ENCODE measurements around the gene PSMC4. TPM values are rescaled to one million over a fixed set of nuclear protein-coding genes. Genes with fewer than 3 reads are reported as not detected.

PSMC4 gene
- polyA plus RNA-seq, 3 donors: 67.0 to 85.8 (median 79.6) TPM

- intact Hi-C loops (cut with micrococcal nuclease): no loop called here
- H3K4me3 ChIP-seq (replicated peaks in 1 of 3; ENCODE audit: low read depth in 2 of 3, low read length in 3 of 3): no peak overlapping the region
- Mint-ChIP-seq H3K27me3 (ENCODE audit: low read depth in 3 of 3) (peaks cover 0 to 3% (median 2%) of the 10 kb centered on the region in 3 donors), H3K4me1 (peaks cover 22% of the 10 kb centered on the region), H3K36me3 (no peaks in the 10 kb centered on the region), H3K27ac (no peak overlapping the region), H3K4me3 (no peak overlapping the region), H3K9me3 (peaks cover 2 to 13% (median 7%) of the 10 kb centered on the region in 7 donors)
- TF ChIP-seq CTCF (IDR thresholded peaks at IDR 0.05): no peak
- no peak overlapping the region for H3K27ac ChIP-seq (ENCODE audit: low read depth in 1 of 2, low read length in 2 of 2)
- no peak overlapping the region for H2AFZ ChIP-seq (ENCODE audit: insufficient read depth, low read depth, low read length, poor library complexity, severe bottlenecking)
- no peak overlapping the region for H3K4me2 ChIP-seq (replicated peaks; ENCODE audit: extremely low read depth, low read length, poor library complexity, severe bottlenecking)
- H3K9ac ChIP-seq (ENCODE audit: insufficient read depth, low read length, poor library complexity, severe bottlenecking): no peak overlapping the region
- H3K36me3 ChIP-seq (replicated peaks in 1 of 2; ENCODE audit: control insufficient read depth in 1 of 2, insufficient read depth in 2 of 2, low read length in 2 of 2): no peaks in the 10 kb centered on the region
- no peaks in the 10 kb centered on the region for H4K20me1 ChIP-seq (ENCODE audit: insufficient read depth, low read length)
- no peak for DNase-seq
- H3K27me3 ChIP-seq (ENCODE audit: control insufficient read depth in 2 of 2, insufficient read depth in 2 of 2, low read length in 2 of 2): no peaks in the 10 kb centered on the region
- peaks cover 12% of the 10 kb centered on the region for H3K79me2 ChIP-seq (ENCODE audit: insufficient read depth, low read length)
- peaks cover 6 to 8% of the 10 kb centered on the region in 2 donors for H3K9me3 ChIP-seq (replicated peaks in 1 of 2; ENCODE audit: control insufficient read depth in 1 of 2, insufficient read depth in 1 of 2, low read length in 2 of 2)
- H3K4me1 ChIP-seq (ENCODE audit: control insufficient read depth in 1 of 2, insufficient read depth in 2 of 2, low read length in 2 of 2): peaks cover 13 to 20% of the 10 kb centered on the region in 2 donors
These were observed 23.4 kb downstream of the PSMC4 start for GRCh38 chr19:39994361-39994760.

GRCh38 chr19:39995794-39996193 lies 24.8 kb downstream of the PSMC4 start:
- Histone ChIP-seq H2AFZ (ENCODE audit: insufficient read depth, low read depth, low read length, poor library complexity, severe bottlenecking) (peak overlapping the region; percentile 93), H3K27me3 (ENCODE audit: control insufficient read depth in 2 of 2, insufficient read depth in 2 of 2, low read length in 2 of 2) (no peaks in the 10 kb centered on the region), H3K4me1 (ENCODE audit: control insufficient read depth in 1 of 2, insufficient read depth in 2 of 2, low read length in 2 of 2) (peaks cover 13 to 20% of the 10 kb centered on the region in 2 donors), H3K4me2 (replicated peaks; ENCODE audit: extremely low read depth, low read length, poor library complexity, severe bottlenecking) (peak overlapping the region; percentile 76), H3K79me2 (ENCODE audit: insufficient read depth, low read length) (peaks cover 12% of the 10 kb centered on the region), H3K27ac (ENCODE audit: low read depth in 1 of 2, low read length in 2 of 2) (no peak overlapping the region), H3K9ac (ENCODE audit: insufficient read depth, low read length, poor library complexity, severe bottlenecking) (no peak overlapping the region), H3K4me3 (replicated peaks in 1 of 3; ENCODE audit: low read depth in 2 of 3, low read length in 3 of 3) (peak overlapping the region in 1 of 3 experiments; percentile 82), H3K9me3 (replicated peaks in 1 of 2; ENCODE audit: control insufficient read depth in 1 of 2, insufficient read depth in 1 of 2, low read length in 2 of 2) (peaks cover 6 to 8% of the 10 kb centered on the region in 2 donors), H3K36me3 (replicated peaks in 1 of 2; ENCODE audit: control insufficient read depth in 1 of 2, insufficient read depth in 2 of 2, low read length in 2 of 2) (no peaks in the 10 kb centered on the region), H4K20me1 (ENCODE audit: insufficient read depth, low read length) (no peaks in the 10 kb centered on the region)
- no peak for TF ChIP-seq CTCF (IDR thresholded peaks at IDR 0.05)
- H3K27ac Mint-ChIP-seq: peak overlapping the region in 1 of 7 donors; percentile 77
- DNase-seq: no peak
- H3K36me3 Mint-ChIP-seq: peaks cover 2 to 4% of the 10 kb centered on the region in 2 donors
- intact Hi-C loops (cut with micrococcal nuclease): no loop called here
- peaks cover 22% of the 10 kb centered on the region for H3K4me1 Mint-ChIP-seq
- WGBS (ENCODE audit: insufficient coverage): 100% methylated on average over 1 of the region's 1 CpG
- H3K27me3 Mint-ChIP-seq (ENCODE audit: low read depth in 3 of 3): peaks cover 0 to 3% (median 2%) of the 10 kb centered on the region in 3 donors
- no peak overlapping the region for H3K4me3 Mint-ChIP-seq
- H3K9me3 Mint-ChIP-seq: peaks cover 2 to 13% (median 7%) of the 10 kb centered on the region in 7 donors

Data from CD14-positive monocyte (primary cell).